Chondrocyte (in vitro differentiated cells): ENCODE measurements around the gene ZPR1. TPM values are rescaled to one million over a fixed set of nuclear protein-coding genes. Genes with fewer than 3 reads are reported as not detected.
"Not testable (repeated sequence)": the region's sequence is repeated elsewhere in the genome, so short reads cannot be mapped to it uniquely, and the experiment has no call there.

Source experiments
- DNase-seq: peaks from one replicate; pipeline ENCODE4 v3.0.0; 2021; ENCODE audit warnings: mixed read lengths, low spot score
- H3K27ac Mint-ChIP-seq: one replicate; pipeline ENCODE4 v1.8.0; 2021; ENCODE audit warnings: mild to moderate bottlenecking, moderate library complexity, mixed read lengths; ENCODE audit not compliant: unreplicated experiment
- H3K27me3 Mint-ChIP-seq: 2 replicates; pipeline ENCODE4 v1.8.0; 2021; ENCODE audit warnings: low read depth, mixed read lengths
- H3K36me3 Mint-ChIP-seq: 2 replicates; pipeline ENCODE4 v1.8.0; 2021; ENCODE audit warnings: low read depth, mixed read lengths
- H3K4me1 Mint-ChIP-seq: 2 replicates; pipeline ENCODE4 v1.8.0; 2021; ENCODE audit warnings: low read depth, mild to moderate bottlenecking, mixed read lengths
- H3K4me3 Mint-ChIP-seq: one replicate; pipeline ENCODE4 v1.8.0; 2021; ENCODE audit warnings: mild to moderate bottlenecking, moderate library complexity, mixed read lengths; ENCODE audit not compliant: unreplicated experiment
- H3K9me3 Mint-ChIP-seq: 2 replicates; pipeline ENCODE4 v1.8.0; 2021; ENCODE audit warnings: low read depth, mixed read lengths
- CTCF ChIP-seq: fragments of 200-600 bp; sonication (generic); IDR thresholded peaks from 2 replicates; pipeline ENCODE4 v1.5.0; 2021; ENCODE audit warnings: antibody characterized with exemption, mild to moderate bottlenecking, moderate library complexity
- total RNA-seq: library from RNA; stranded (reverse); gene quantifications from 3 replicates; pipeline ENCODE4 v1.2.1, GENCODE V29; 2021

ZPR1 gene
- total RNA-seq, 1 donor from 2014 or later: 40.0 TPM

- DNase-seq: no peak
- no peaks in the 10 kb centered on the region for H3K27me3 Mint-ChIP-seq
- H3K4me3 Mint-ChIP-seq: no peak overlapping the region
- H3K27ac Mint-ChIP-seq: no peak overlapping the region
- no peak for TF ChIP-seq CTCF
- H3K36me3 Mint-ChIP-seq: no peaks in the 10 kb centered on the region
- no peaks in the 10 kb centered on the region for H3K4me1 Mint-ChIP-seq
- H3K9me3 Mint-ChIP-seq: peaks cover 3% of the 10 kb centered on the region
Observed at GRCh38 chr11:116812109-116812508, 24.3 kb upstream of the ZPR1 start.

- Mint-ChIP-seq H3K27ac (no peak overlapping the region), H3K4me1 (no peaks in the 10 kb centered on the region), H3K27me3 (no peaks in the 10 kb centered on the region), H3K4me3 (no peak overlapping the region), H3K9me3 (peaks cover 3% of the 10 kb centered on the region), H3K36me3 (no peaks in the 10 kb centered on the region)
- DNase-seq: no peak
- TF ChIP-seq CTCF: no peak
Observed at GRCh38 chr11:116811194-116811593, 23.4 kb upstream of the ZPR1 start.

GRCh38 chr11:116808262-116809175 lies 20.7 kb upstream of the ZPR1 start:
- H3K4me1 Mint-ChIP-seq: no peaks in the 10 kb centered on the region
- no peak for TF ChIP-seq CTCF
- H3K36me3 Mint-ChIP-seq: no peaks in the 10 kb centered on the region
- peaks cover 4% of the 10 kb centered on the region for H3K27me3 Mint-ChIP-seq
- no peak overlapping the region for H3K4me3 Mint-ChIP-seq
- H3K9me3 Mint-ChIP-seq: peaks cover 3% of the 10 kb centered on the region
- no peak for DNase-seq
- no peak overlapping the region for H3K27ac Mint-ChIP-seq

GRCh38 chr11:116807601-116808261 lies 19.9 kb upstream of the ZPR1 start:
- peaks cover 6% of the 10 kb centered on the region for H3K27me3 Mint-ChIP-seq
- no peak overlapping the region for H3K27ac Mint-ChIP-seq
- H3K4me3 Mint-ChIP-seq: no peak overlapping the region
- DNase-seq: no peak
- TF ChIP-seq CTCF: no peak
- H3K4me1 Mint-ChIP-seq: no peaks in the 10 kb centered on the region
- H3K36me3 Mint-ChIP-seq: no peaks in the 10 kb centered on the region
- no peaks in the 10 kb centered on the region for H3K9me3 Mint-ChIP-seq

GRCh38 chr11:116804001-116804400 lies 16.2 kb upstream of the ZPR1 start:
- peaks cover 18% of the 10 kb centered on the region for H3K27me3 Mint-ChIP-seq
- no peak for DNase-seq

GRCh38 chr11:116801662-116802061 lies 13.8 kb upstream of the ZPR1 start:
- not testable (repeated sequence) for H3K27ac Mint-ChIP-seq, DNase-seq, H3K36me3 Mint-ChIP-seq, H3K9me3 Mint-ChIP-seq, H3K4me1 Mint-ChIP-seq, H3K4me3 Mint-ChIP-seq
- peaks cover 18% of the 10 kb centered on the region for H3K27me3 Mint-ChIP-seq

More at GRCh38 chr11:116804001-116804400, 16.2 kb upstream of the ZPR1 start:
- no peak overlapping the region for H3K27ac Mint-ChIP-seq
- no peak overlapping the region for H3K4me3 Mint-ChIP-seq
- no peaks in the 10 kb centered on the region for H3K9me3 Mint-ChIP-seq
- TF ChIP-seq CTCF: no peak
- H3K4me1 Mint-ChIP-seq: no peaks in the 10 kb centered on the region
- H3K36me3 Mint-ChIP-seq: no peaks in the 10 kb centered on the region
